GM12892 (cell line): Measurements from ENCODE around the gene PDLIM7.
A peak's percentile ranks its signal among the peaks of the same experiment; 100 is the strongest.

ENCODE experiments used
- DNase-seq: peaks from one replicate; pipeline ENCODE4 v3.0.0; 2011; ENCODE audit not compliant: insufficient read length
- FAIRE-seq: peaks from 2 replicates; lab custom pipeline; 2011; peaks lifted over from hg19 to GRCh38; lab: Jason Lieb, UNC
- POLR2A ChIP-seq: IDR thresholded peaks from 2 replicates; pipeline ENCODE4 v1.6.1; 2011; ENCODE audit warnings: low read depth, low read length, control low read depth
- POLR2AphosphoS5 ChIP-seq: IDR thresholded peaks from 2 replicates; pipeline ENCODE4 v1.6.1; 2011; ENCODE audit warnings: low read depth, low read length, control low read depth
- TAF1 ChIP-seq: IDR thresholded peaks from 2 replicates; pipeline ENCODE4 v1.6.1; 2011; ENCODE audit warnings: low read depth, mild to moderate bottlenecking, control low read depth, low read length, borderline replicate concordance

PDLIM7 gene

DNA sequence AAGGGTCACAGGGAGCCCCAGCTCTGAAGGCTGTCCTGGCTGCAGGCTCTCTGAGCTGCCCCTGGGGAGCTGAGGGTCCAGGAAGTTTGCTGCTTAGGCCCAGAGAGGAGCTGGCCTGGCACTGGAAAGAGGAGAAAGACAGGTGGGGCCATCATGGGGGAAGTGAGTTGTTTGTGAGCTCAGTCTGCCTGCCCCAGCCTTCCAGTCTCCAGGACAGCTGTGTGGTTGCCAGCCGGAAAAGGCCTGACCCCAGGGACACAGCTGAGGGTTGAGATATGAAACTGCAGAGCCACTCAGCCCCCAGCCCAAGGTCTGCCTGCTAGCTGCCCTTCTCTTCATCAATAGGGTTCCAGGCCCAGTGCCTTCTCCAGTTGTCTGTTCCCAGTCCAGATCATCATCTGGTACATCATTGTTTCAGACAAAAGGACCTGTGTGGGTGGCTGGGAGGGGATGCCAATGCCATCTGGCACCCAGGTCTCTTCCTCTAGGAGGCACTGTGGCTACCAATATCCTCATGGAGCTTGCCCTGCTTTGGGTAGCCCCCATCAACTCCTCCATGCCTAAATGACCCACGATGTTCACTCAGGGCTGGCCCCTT lies 23.6 kb upstream of the PDLIM7 start:
- TF ChIP-seq POLR2AphosphoS5, result no peak
- TF ChIP-seq POLR2A, result no peak
- no peak for TF ChIP-seq TAF1
- FAIRE-seq (no peak), DNase-seq (no peak)

DNA sequence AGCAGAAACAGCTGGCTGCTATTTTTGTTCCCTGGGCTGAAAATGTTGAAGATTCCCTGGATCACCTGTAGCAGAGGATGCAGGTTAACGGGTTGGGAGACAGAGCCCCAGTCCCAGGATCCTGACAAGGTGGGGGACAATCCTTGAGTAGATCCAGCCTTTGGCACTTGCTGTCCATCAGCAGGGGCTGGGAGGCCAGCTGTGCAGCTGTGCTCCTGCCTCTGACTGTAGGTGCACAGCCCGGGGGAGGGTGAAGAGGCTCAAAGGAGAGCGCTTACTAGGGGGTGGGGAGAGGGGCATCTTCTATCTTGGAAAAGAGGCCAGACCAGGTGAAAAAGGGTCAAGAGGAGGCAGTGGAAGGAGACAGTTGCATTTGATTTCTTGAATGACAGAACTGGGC lies 22.9 kb upstream of the PDLIM7 start:
- TF ChIP-seq POLR2AphosphoS5 (no peak), POLR2A (no peak), TAF1 (no peak)
- no peak for FAIRE-seq
- no peak for DNase-seq

DNA sequence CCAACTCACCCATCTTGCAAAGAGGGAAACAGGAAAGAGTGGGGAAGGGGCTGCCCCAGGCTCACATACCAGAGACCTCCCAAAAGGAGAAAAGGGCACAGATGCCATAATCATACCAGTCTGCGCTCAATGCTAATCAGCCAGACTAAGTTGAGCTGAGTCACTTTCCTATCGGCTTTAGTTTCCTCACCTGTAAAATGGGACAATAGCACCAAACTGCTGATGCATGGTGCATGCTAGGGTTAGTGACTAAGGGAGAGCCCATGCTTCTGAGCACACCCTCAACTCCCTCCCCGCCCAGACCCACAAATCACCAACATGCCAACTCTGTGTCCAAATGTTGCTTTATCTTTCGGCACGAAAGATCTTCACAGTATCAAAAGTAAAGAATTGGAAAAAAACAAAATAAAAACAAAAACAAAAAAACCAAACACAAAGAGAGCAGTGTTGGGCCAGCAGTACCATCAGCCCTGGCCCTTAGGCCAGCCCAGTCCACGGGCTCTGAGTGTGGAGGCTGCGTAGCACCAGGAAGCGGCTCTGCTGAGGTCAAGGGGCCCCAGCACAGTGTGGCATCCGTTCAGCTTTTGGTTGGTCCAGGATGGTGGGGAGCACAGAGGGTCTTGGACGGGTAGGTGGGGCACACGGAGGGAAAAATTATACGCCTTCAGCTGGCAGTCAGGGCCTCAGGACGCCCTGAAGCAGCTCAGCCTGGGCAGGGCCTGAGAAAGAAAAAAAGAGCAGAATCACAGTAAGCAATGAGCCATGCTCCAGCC lies 22.2 kb upstream of the PDLIM7 start:
- TF ChIP-seq TAF1 (no peak), POLR2AphosphoS5 (no peak), POLR2A (no peak)
- no peak for FAIRE-seq

DNA sequence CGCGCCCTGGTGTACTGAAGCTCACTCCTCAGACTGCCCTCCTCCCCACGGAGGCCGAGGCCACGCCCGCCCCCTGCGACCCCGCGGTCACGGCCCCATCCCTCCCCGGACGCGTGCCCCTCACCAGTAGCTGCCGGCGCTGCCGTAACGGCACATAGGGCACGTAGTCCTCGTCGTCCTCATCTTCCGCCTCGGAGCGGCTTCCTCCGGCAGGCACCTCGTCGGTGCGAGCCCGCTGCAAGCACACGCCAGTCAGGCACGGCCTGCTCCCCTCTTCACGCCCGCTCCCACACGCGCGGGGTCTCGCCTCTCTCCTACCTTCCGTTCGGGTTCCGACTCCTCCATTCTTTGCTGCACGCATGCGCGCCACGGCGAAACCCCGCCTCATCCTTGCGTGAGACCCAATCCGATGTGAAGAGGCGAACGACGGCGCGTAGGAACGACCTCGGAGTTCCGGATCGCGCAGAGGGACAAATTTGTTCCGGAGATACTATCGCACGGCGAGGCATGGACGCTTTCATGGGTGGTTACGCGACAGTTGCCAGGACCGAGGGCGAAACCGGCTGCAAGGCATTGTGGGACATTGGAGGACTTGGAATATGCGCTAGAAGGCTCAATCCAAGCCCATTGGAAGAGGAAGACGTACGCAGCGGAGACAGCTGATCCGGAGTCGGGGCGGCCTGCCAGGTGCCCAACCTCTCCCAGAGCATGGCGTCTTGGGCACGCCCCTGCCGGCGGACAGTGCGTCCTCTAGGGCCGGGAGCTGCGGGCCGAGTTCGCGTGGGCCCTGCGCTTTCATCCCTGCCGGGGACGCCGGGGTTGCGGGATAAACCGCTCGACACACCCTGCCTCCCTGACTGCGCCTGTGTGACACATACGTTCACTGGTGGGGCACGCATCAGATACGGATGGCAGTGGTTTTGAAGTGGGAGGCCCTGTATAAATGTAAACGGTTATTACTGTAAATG lies 19.5 kb upstream of the PDLIM7 start, which contains the start of gene DDX41:
DDX41 (minus strand) TSS at position 361 of the 968 bp plus-strand sequence; CDS start at position 345, 16 bp downstream.
- DNase-seq (peak; percentile 99), FAIRE-seq (peak; percentile 100)
- TF ChIP-seq TAF1 (peak; percentile 69), POLR2AphosphoS5 (peak; percentile 80), POLR2A (peak; percentile 89)

More for the DNA sequence above, 22.2 kb upstream of the PDLIM7 start:
- no peak for DNase-seq

- FAIRE-seq (no peak), DNase-seq (no peak)
- TF ChIP-seq TAF1 (no peak), POLR2A (no peak), POLR2AphosphoS5 (no peak)
Measured at GRCh38 chr5:177515580-177515979, 18.2 kb upstream of the PDLIM7 start.

GRCh38 chr5:177514541-177514940 lies 17.1 kb upstream of the PDLIM7 start:
- no peak for TF ChIP-seq TAF1
- DNase-seq (no peak), FAIRE-seq (no peak)

DNA sequence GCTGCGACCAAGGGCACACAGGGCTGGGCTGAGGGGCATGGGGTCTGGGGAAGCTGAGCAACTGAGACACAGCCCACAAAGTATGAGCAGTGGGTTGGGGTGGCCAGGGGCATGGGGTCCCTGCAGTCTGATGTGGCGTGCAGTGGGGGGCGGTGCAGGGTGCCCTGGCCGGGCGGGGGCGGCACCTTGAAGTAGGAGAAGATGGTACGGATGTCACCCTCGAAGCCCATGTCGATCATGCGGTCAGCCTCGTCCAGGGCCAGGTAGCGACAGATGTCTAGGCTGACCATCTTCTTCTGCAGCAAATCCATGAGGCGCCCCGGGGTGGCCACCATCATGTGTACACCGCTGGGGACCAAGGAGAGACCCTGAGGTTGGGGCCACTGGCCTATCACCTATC lies 16.1 kb upstream of the PDLIM7 start:
- DNase-seq (no peak), FAIRE-seq (no peak)
- TF ChIP-seq TAF1 (no peak), POLR2AphosphoS5 (no peak), POLR2A (no peak)

- DNase-seq (no peak), FAIRE-seq (no peak)
- TF ChIP-seq POLR2A (no peak), POLR2AphosphoS5 (no peak), TAF1 (no peak)
Measured at GRCh38 chr5:177512736-177513380, 15.5 kb upstream of the PDLIM7 start.

- TF ChIP-seq POLR2A (no peak), TAF1 (no peak), POLR2AphosphoS5 (no peak)
- FAIRE-seq (peak; percentile 14), DNase-seq (no peak)
Measured at GRCh38 chr5:177511796-177512675, 14.6 kb upstream of the PDLIM7 start.

DNA sequence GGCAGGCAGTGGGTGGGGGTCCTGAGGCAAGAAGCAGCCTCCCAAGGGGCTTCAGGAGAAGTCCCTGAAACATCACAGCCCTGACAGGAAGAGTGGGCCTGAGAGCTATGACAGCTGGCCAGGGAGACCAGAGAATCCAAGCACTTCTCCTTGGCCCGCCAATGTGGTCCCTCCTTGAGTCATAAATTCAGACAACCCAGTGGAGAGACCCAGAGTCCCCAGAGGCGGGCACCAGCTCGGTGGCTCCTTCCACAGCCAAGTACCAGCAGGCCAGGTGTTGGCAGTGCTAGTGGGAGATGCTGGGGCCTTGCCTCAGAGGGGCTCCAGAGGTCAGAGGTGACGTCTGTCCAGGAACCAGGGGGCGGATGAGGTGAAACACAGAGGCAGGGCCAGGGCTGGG lies 13.8 kb upstream of the PDLIM7 start:
- no peak for DNase-seq
- FAIRE-seq, result no peak
- TF ChIP-seq TAF1, result no peak

DNA sequence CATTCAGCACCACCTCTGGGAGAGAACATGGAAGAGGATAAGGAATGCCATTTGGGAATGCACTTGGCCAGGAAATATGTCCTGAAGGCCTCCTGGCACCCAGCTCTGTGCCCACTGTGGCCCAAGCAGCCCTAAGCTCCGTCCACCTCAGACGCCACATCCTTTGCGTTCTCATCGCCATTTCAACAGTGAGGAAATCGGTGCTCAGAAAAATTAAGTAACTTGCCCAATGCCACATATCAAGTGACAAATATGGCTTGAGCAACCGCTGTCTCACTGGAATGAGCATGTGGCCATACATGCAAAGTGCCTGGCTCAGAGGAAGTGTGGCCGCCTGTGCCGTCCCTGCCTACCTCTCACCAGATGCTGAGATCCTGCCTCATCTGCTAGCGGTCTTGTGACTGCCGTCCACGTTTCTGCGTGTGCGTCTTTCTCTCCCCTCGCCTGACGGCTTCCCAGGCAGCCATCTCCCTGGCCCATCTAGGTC lies 13.2 kb upstream of the PDLIM7 start:
- DNase-seq, result no peak
- peak; percentile 88 for FAIRE-seq
- TF ChIP-seq POLR2AphosphoS5, result no peak; the same call in 1 of the 2 replicates
- no peak; the same call in 1 of the 2 replicates for TF ChIP-seq POLR2A
- TF ChIP-seq TAF1, result no peak
